GM21360 (cell line): Measurements from ENCODE around the gene SLC10A1.

Experiments
- ATAC-seq: cut with Tn5 transposase; IDR thresholded peaks from one replicate; pipeline ENCODE4 v1.9.1; 2021; ENCODE audit warnings: mild to moderate bottlenecking, moderate library complexity; ENCODE audit not compliant: unreplicated experiment

Gene SLC10A1

DNA sequence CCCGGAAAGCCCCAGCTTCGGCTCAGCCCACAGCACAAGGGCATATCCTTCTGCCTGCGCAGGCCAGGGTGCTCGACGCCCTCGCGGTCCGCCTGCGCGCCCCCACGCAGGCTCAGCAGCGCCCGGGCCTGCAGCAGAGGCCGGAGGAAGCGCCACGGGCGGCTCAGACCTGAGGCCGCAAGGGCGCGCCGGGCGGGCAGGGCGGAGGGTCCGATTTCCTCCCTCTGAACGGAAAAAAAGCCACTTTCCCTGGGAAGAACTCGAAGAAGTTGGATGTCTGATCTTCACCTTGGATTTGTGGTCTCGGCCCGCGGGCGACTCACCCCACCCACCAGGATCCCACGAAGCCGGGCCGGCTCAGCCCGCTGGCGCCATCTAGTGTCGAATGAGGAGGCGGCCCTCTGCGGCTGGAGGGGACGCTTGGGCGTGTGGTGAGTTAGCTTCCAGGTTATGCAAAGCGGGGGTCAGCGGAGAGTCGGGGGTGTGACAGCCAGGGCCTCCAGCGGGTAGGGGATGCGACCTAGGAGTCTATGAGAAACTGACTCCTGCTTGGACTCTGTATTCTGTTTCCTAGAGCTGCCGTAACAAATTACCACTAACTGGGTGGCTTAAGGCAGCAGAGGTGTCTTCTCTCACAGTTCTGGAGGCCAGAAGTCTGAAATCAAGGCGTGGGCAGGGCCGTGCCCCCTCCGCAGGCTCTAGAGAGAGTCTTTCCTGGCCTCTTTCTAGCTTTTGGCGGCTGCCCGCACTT, 70.1 kb downstream of the SLC10A1 start:
- ATAC-seq: peak; percentile 70
